Suprapubic skin (tissue), 4 donors: Measurements from ENCODE around the gene SNRK. TPM values are rescaled to one million over a fixed set of nuclear protein-coding genes. Genes with fewer than 3 reads are reported as not detected.

ENCODE experiments used
- DNase-seq, 2 donors: peaks; one replicate each; pipeline ENCODE4 v3.0.0-alpha.2; 2019; ENCODE audit warnings: low spot score in 2 of 2
- H3K27ac ChIP-seq: fragments of 200-600 bp; sonication (generic); one replicate; pipeline ENCODE4 v1.5.1; 2019
- H3K27me3 ChIP-seq: fragments of 200-600 bp; sonication (generic); one replicate; pipeline ENCODE4 v1.5.1; 2019
- H3K36me3 ChIP-seq: fragments of 200-600 bp; sonication (generic); one replicate; pipeline ENCODE4 v1.5.1; 2019
- H3K4me1 ChIP-seq: fragments of 200-600 bp; sonication (generic); one replicate; pipeline ENCODE4 v1.5.1; 2019
- H3K4me3 ChIP-seq: fragments of 200-600 bp; sonication (generic); one replicate; pipeline ENCODE4 v1.5.1; 2019; ENCODE audit warnings: mild to moderate bottlenecking
- H3K9me3 ChIP-seq: fragments of 200-600 bp; sonication (generic); one replicate; pipeline ENCODE4 v1.5.1; 2019
- CTCF ChIP-seq, 2 donors: fragments of 200-600 bp in 1 of 2; fragments of 450-650 bp in 1 of 2; sonication (generic) in 1 of 2; IDR thresholded peaks; one replicate each; pipeline ENCODE4 v1.5.1; 2016 to 2019; ENCODE audit warnings: antibody characterized with exemption in 2 of 2, mild to moderate bottlenecking in 1 of 2, moderate library complexity in 1 of 2
- EP300 ChIP-seq: sonication (generic); formaldehyde crosslinking; IDR thresholded peaks from one replicate; pipeline ENCODE4 v1.6.1; 2017; ENCODE audit warnings: antibody characterized with exemption
- POLR2A ChIP-seq, 2 donors: fragments of 450-650 bp; IDR thresholded peaks; one replicate each; pipeline ENCODE4 v1.6.1; 2017; ENCODE audit warnings: antibody characterized with exemption in 2 of 2, mild to moderate bottlenecking in 2 of 2, moderate library complexity in 2 of 2
- POLR2AphosphoS5 ChIP-seq, 3 donors: sonication (generic); formaldehyde crosslinking; IDR thresholded peaks; one replicate each; pipeline ENCODE4 v1.6.1; 2017; ENCODE audit warnings: antibody characterized with exemption in 3 of 3
- WGBS: methylation state at CpG from one replicate; pipeline ENCODE4 v1.1.5; 2018; 5-methylcytosine and 5-hydroxymethylcytosine counted together
- total RNA-seq, 4 donors: library from RNA; depleted of rRNA; stranded (reverse); fragments of >200 nt; gene quantifications; one replicate each; pipeline ENCODE4 v1.1.0, GENCODE V29; 2016

The SNRK gene
- total RNA-seq, 4 donors from 2014 or later = 107 to 213 (median 177) TPM

- Histone ChIP-seq H3K36me3 (no peaks in the 10 kb centered on the region), H3K9me3 (no peaks in the 10 kb centered on the region), H3K27me3 (no peaks in the 10 kb centered on the region), H3K4me3 (no peak overlapping the region), H3K27ac (peak overlapping the region; percentile 60), H3K4me1 (peaks cover 29% of the 10 kb centered on the region)
- no peak for DNase-seq
- no peak for TF ChIP-seq CTCF (IDR thresholded peaks at IDR 0.05)
- TF ChIP-seq POLR2A (IDR thresholded peaks at IDR 0.05) = no peak
- TF ChIP-seq EP300 = no peak
- no peak for TF ChIP-seq POLR2AphosphoS5 (IDR thresholded peaks at IDR 0.05)
- 71% methylated on average over 1 of the region's 1 CpG for WGBS
Observed at GRCh38 chr3:43266995-43267394, 19.3 kb upstream of the SNRK start.

GRCh38 chr3:43268636-43269035, 17.7 kb upstream of the SNRK start:
- no peak for TF ChIP-seq EP300
- Histone ChIP-seq H3K9me3 (no peaks in the 10 kb centered on the region), H3K4me3 (no peak overlapping the region), H3K36me3 (no peaks in the 10 kb centered on the region), H3K27ac (peak overlapping the region; percentile 59), H3K27me3 (no peaks in the 10 kb centered on the region), H3K4me1 (peaks cover 29% of the 10 kb centered on the region)
- 68% methylated on average over 1 of the region's 1 CpG for WGBS
- no peak for DNase-seq

GRCh38 chr3:43270078-43270477, 16.3 kb upstream of the SNRK start:
- 55% methylated on average over 2 of the region's 2 CpGs for WGBS
- TF ChIP-seq POLR2A (IDR thresholded peaks at IDR 0.05) = no peak
- no peak for TF ChIP-seq POLR2AphosphoS5 (IDR thresholded peaks at IDR 0.05)
- TF ChIP-seq CTCF (IDR thresholded peaks at IDR 0.05) = no peak
- TF ChIP-seq EP300 = no peak

GRCh38 chr3:43273416-43273815, 12.9 kb upstream of the SNRK start:
- WGBS = 77% methylated on average over 2 of the region's 2 CpGs
- DNase-seq = no peak
- Histone ChIP-seq H3K4me3 (no peak overlapping the region), H3K27ac (no peak overlapping the region), H3K36me3 (no peaks in the 10 kb centered on the region), H3K27me3 (no peaks in the 10 kb centered on the region), H3K4me1 (peaks cover 6% of the 10 kb centered on the region), H3K9me3 (no peaks in the 10 kb centered on the region)
- TF ChIP-seq POLR2A (IDR thresholded peaks at IDR 0.05) (no peak), EP300 (no peak), POLR2AphosphoS5 (IDR thresholded peaks at IDR 0.05) (no peak), CTCF (IDR thresholded peaks at IDR 0.05) (no peak)

More at GRCh38 chr3:43270078-43270477, 16.3 kb upstream of the SNRK start:
- Histone ChIP-seq H3K36me3 (no peaks in the 10 kb centered on the region), H3K27me3 (no peaks in the 10 kb centered on the region), H3K4me3 (no peak overlapping the region), H3K27ac (no peak overlapping the region), H3K9me3 (no peaks in the 10 kb centered on the region), H3K4me1 (peaks cover 25% of the 10 kb centered on the region)
- no peak for DNase-seq

- Histone ChIP-seq H3K9me3 (no peaks in the 10 kb centered on the region), H3K36me3 (no peaks in the 10 kb centered on the region), H3K4me3 (no peak overlapping the region), H3K4me1 (peaks cover 10% of the 10 kb centered on the region), H3K27me3 (no peaks in the 10 kb centered on the region), H3K27ac (no peak overlapping the region)
- no peak for DNase-seq
- TF ChIP-seq POLR2A (IDR thresholded peaks at IDR 0.05) = no peak
- no peak for TF ChIP-seq POLR2AphosphoS5 (IDR thresholded peaks at IDR 0.05)
- no peak for TF ChIP-seq CTCF (IDR thresholded peaks at IDR 0.05)
Observed at GRCh38 chr3:43279082-43279481, 7.3 kb upstream of the SNRK start.

GRCh38 chr3:43279532-43279931, 6.8 kb upstream of the SNRK start:
- Histone ChIP-seq H3K27ac (no peak overlapping the region), H3K4me3 (no peak overlapping the region), H3K4me1 (peaks cover 11% of the 10 kb centered on the region), H3K9me3 (no peaks in the 10 kb centered on the region), H3K27me3 (no peaks in the 10 kb centered on the region), H3K36me3 (no peaks in the 10 kb centered on the region)
- no peak for DNase-seq
- 91% methylated on average over 5 of the region's 5 CpGs for WGBS
- TF ChIP-seq EP300 (no peak), CTCF (IDR thresholded peaks at IDR 0.05) (no peak)
